Measurements from ENCODE around the gene NHP2. TPM values are rescaled to one million over a fixed set of nuclear protein-coding genes. Genes with fewer than 3 reads are reported as not detected.

The NHP2 gene
- total RNA-seq, 2 experiments from 2014 or later: 42.2 to 44.5 TPM

DNA sequence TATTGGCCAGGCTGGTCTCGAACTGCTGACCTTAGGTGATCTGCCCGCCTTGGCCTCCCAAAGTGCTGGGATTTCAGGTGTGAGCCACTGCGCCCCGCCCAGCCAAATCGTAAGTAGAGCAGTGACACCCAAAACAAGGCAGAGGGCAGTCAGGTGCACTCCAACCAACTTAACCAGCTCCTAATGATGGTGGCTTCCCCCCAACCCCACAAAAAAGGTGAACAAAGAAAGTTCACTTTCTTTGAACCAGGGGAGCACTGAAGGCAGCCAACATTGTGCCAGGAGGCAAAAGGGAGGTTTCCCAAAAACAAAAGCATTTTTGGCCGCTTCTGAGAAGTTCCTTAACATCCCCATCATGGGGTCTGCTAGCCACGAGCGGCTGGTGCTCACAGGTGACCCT, 23.9 kb upstream of the NHP2 start:
- no peak overlapping the region for H3K4me3 Mint-ChIP-seq
- H3K36me3 ChIP-seq (ENCODE audit: insufficient read depth, low read length): no peaks in the 10 kb centered on the region
- CTCF ChIA-PET: no interaction called here
- H3K4me1 ChIP-seq (ENCODE audit: insufficient read depth, low read length): peaks cover 5% of the 10 kb centered on the region
- intact Hi-C loops (cut with DNase I, micrococcal nuclease): no loop called here
- DNase-seq: no peak
- no peak overlapping the region for H3K4me3 ChIP-seq (ENCODE audit: low read length)
- no peaks in the 10 kb centered on the region for H3K9me3 Mint-ChIP-seq
- H3K27me3 ChIP-seq (ENCODE audit: control insufficient read depth in 1 of 2, insufficient read depth in 2 of 2, low read length in 2 of 2): no peaks in the 10 kb centered on the region
- H3K36me3 Mint-ChIP-seq (ENCODE audit: low read depth): no peaks in the 10 kb centered on the region
- peaks cover 7% of the 10 kb centered on the region for H3K4me1 Mint-ChIP-seq (ENCODE audit: low read depth)
- POLR2A ChIA-PET: no interaction called here
- peaks cover 6% of the 10 kb centered on the region for H3K27me3 Mint-ChIP-seq
- H3K9me3 ChIP-seq (ENCODE audit: control insufficient read depth in 1 of 2, insufficient read depth in 1 of 2, low read length in 2 of 2): no peaks in the 10 kb centered on the region
- no peak for ATAC-seq (ENCODE audit: poor library complexity)
- TF ChIP-seq, protein P1, sequence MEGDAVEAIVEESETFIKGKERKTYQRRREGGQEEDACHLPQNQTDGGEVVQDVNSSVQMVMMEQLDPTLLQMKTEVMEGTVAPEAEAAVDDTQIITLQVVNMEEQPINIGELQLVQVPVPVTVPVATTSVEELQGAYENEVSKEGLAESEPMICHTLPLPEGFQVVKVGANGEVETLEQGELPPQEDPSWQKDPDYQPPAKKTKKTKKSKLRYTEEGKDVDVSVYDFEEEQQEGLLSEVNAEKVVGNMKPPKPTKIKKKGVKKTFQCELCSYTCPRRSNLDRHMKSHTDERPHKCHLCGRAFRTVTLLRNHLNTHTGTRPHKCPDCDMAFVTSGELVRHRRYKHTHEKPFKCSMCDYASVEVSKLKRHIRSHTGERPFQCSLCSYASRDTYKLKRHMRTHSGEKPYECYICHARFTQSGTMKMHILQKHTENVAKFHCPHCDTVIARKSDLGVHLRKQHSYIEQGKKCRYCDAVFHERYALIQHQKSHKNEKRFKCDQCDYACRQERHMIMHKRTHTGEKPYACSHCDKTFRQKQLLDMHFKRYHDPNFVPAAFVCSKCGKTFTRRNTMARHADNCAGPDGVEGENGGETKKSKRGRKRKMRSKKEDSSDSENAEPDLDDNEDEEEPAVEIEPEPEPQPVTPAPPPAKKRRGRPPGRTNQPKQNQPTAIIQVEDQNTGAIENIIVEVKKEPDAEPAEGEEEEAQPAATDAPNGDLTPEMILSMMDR (IDR thresholded peaks at IDR 0.05): no peak
- no peak overlapping the region for H3K27ac ChIP-seq (ENCODE audit: low read depth in 1 of 2, low read length in 2 of 2)
- no peak overlapping the region for H3K27ac Mint-ChIP-seq

DNA sequence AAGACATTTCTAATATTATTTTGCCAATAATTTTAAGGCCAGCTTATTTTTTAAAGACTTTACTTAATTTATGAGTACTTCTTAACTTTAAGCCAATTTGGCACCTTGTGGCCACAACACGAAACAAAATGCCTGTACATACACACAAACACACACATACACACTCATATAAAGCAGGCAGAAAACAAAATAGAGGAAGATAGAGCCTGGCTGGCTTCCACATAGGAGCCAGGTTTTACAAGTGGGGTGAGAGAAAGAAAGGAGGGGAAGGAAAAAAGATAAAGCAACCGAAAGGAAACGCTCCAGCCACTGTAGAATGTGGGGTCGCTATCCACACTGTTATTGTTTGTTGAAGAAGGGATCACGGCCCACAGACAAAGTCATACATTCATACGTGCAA, 23.1 kb upstream of the NHP2 start:
- DNase-seq (no peak), ATAC-seq (ENCODE audit: poor library complexity) (no peak)
- TF ChIP-seq, protein P1 (IDR thresholded peaks at IDR 0.05): no peak
- Histone ChIP-seq H3K27me3 (ENCODE audit: control insufficient read depth in 1 of 2, insufficient read depth in 2 of 2, low read length in 2 of 2) (no peaks in the 10 kb centered on the region), H3K4me3 (ENCODE audit: low read length) (no peak overlapping the region), H3K36me3 (ENCODE audit: insufficient read depth, low read length) (no peaks in the 10 kb centered on the region), H3K9me3 (ENCODE audit: control insufficient read depth in 1 of 2, insufficient read depth in 1 of 2, low read length in 2 of 2) (no peaks in the 10 kb centered on the region), H3K4me1 (ENCODE audit: insufficient read depth, low read length) (no peaks in the 10 kb centered on the region), H3K27ac (ENCODE audit: low read depth in 1 of 2, low read length in 2 of 2) (no peak overlapping the region)
- ChIA-PET POLR2A (no interaction called here), CTCF (no interaction called here)
- H3K27ac Mint-ChIP-seq: no peak overlapping the region
- H3K4me1 Mint-ChIP-seq (ENCODE audit: low read depth): no peaks in the 10 kb centered on the region
- no peak overlapping the region for H3K4me3 Mint-ChIP-seq
- intact Hi-C loops (cut with DNase I, micrococcal nuclease): no loop called here
- peaks cover 6% of the 10 kb centered on the region for H3K27me3 Mint-ChIP-seq
- H3K9me3 Mint-ChIP-seq: no peaks in the 10 kb centered on the region
- H3K36me3 Mint-ChIP-seq (ENCODE audit: low read depth): no peaks in the 10 kb centered on the region

DNA sequence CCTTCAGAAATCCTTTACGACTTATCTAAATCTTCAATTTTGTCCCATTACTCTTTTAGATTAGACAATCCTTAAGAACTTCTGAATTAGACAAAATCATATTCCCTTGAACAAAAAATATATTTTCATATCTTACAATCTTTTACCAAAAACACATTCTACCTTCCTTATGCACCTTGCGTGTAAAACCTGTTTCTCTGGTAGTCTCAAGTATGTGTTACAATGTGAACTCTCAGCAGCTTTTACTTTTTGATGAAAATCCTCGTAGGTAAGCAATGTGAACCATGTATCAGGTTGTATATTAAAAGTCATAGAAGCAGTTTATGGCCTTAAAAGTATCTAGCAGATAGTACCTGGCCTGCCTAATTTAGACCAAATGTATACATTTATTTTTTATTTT, 20.8 kb upstream of the NHP2 start:
- Mint-ChIP-seq H3K4me1 (ENCODE audit: low read depth) (no peaks in the 10 kb centered on the region), H3K27ac (no peak overlapping the region), H3K4me3 (no peak overlapping the region), H3K27me3 (peaks cover 6% of the 10 kb centered on the region), H3K9me3 (no peaks in the 10 kb centered on the region), H3K36me3 (ENCODE audit: low read depth) (no peaks in the 10 kb centered on the region)
- ChIA-PET CTCF (no interaction called here), POLR2A (no interaction called here)
- ATAC-seq (ENCODE audit: poor library complexity) (no peak), DNase-seq (no peak)
- H3K4me3 ChIP-seq (ENCODE audit: low read length): no peak overlapping the region
- H3K9me3 ChIP-seq (ENCODE audit: control insufficient read depth in 1 of 2, insufficient read depth in 1 of 2, low read length in 2 of 2): no peaks in the 10 kb centered on the region
- TF ChIP-seq, protein P1 (IDR thresholded peaks at IDR 0.05): no peak
- H3K27me3 ChIP-seq (ENCODE audit: control insufficient read depth in 1 of 2, insufficient read depth in 2 of 2, low read length in 2 of 2): no peaks in the 10 kb centered on the region
- intact Hi-C loops (cut with DNase I, micrococcal nuclease): no loop called here
- H3K36me3 ChIP-seq (ENCODE audit: insufficient read depth, low read length): no peaks in the 10 kb centered on the region
- H3K27ac ChIP-seq (ENCODE audit: low read depth in 1 of 2, low read length in 2 of 2): no peak overlapping the region
- no peaks in the 10 kb centered on the region for H3K4me1 ChIP-seq (ENCODE audit: insufficient read depth, low read length)

All from CD4-positive, alpha-beta T cell (primary cell).